HPDE6-E6E7 (cell line): ENCODE results near the gene CDK14.

Source experiments
- DNase-seq: peaks from one replicate; pipeline ENCODE4 v3.0.0; 2011; ENCODE audit warnings: missing footprints; ENCODE audit errors: extremely low spot score

The CDK14 gene

DNA sequence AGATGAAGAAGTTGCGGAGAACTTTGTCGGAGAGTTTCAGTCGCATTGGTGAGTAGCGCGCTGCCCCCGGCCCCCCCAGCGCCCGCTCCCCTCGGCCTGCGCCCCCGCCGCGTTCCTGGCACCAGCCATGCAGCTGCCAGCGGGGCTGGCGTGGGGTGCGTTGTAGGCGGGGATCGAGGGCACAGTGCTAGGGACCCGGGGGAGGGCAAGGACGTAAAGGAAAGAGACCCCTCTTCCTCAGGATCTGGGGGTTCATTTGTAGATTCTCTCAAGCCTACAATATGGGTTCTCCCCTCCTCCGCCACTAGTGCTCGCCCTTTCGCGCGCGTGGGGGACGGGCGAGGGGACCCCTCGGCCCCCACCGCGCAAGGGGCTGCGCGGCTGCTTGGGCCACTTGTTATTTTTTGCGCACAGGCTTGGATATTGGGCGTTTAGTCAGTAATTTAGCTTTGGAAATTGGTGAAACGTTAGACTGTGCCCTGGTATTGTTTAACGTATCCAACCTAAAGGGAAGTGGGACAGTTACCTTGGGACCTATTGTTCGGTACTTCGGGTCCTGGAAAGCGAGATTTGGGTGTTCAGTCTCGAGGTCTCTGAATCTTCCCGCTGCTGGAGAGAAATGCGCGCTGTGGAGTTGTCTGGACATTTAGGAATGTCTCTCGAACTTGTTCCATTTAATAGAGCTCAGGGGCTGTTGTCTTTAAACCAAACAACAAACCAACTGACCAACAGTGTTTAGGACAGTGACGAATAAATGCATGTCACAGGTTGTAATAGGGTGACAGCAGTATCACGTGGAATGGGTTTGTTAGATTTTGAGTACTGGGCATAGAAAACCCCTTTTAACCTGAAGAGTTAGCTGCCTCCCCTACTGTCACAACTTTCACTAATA, 796 bp downstream of the CDK14 start:
- peak; percentile 14 for DNase-seq

DNA sequence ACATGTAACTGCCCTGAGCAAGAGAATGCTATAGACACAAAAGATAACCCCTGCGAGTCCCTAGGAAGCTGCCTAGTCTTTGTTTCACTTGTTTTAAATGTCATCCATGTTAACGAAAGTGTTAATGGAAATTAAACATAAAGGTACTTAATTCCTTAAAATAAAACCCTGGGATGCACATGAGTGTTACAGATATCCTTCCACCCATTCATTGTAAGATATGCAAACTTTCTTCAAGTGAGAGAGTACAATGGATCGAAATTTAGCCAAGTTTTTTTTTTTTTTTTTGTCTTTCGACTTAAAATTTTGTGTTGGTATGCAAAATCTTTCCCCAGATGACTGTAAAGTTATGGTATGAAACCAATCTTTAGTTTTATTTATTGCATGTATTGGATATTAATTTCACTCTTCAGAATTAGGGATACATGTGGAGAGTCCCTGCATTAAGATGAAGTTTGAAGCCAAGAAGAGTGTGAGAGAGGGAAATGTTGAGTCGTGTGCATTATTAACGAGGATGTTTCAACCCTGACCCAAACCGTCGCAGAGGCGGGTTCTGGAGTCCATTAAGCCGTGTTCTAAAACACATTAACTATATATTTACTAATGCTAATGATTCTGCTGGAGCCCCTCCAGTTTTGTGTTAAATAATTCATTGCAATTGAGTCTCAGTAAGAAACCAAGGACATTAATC, 1.6 kb downstream of the CDK14 start:
- DNase-seq, result no peak

DNA sequence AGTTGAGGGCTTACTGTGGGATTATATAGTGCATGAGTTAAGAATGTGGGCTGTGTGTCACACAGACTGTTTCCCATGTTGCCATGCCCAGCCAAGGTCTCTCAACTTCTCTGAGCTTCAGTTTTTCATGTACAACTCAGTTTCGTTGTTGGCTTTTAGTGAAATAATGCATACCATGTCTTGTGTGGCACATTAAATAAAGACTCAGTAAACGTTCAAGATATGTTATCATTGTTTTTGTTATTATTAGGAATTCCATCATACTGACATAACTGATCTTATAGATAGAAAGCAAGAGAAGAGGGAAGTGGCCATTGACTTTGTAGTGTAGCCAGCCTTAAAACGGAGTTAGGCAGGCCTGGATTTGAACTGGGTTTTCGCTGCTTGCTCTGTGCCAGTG, 2.9 kb downstream of the CDK14 start:
- DNase-seq, result no peak

DNA sequence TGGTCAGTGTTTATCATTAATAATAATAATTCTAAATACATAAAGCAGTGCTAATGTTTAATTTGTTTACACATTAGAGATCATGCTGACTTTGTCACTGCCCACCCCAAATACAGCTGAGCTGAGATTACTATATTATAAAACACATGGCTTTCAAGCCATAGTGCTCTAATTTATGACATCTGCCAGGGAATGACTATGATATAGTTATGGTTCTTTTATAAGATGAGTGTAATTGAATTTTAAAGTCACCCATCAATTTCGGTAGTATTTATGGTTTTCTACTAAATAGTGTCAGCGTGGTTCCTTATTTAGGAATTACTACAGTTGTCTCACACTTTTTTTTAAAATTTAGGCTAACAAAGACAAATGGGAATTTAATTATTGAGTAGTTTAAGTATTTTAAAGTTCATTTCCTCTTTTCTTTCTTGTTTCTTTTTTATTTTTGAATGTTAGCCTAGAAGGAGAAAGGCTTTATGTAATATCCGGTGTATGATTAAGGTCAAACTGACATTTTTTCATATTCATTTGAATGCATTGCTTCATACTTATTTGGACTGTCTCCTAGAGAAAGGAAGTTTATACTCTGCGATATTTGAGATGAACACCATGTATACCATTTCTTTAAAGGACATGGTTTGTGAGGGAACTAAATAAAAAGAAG, 3.9 kb downstream of the CDK14 start:
- DNase-seq, result no peak

DNA sequence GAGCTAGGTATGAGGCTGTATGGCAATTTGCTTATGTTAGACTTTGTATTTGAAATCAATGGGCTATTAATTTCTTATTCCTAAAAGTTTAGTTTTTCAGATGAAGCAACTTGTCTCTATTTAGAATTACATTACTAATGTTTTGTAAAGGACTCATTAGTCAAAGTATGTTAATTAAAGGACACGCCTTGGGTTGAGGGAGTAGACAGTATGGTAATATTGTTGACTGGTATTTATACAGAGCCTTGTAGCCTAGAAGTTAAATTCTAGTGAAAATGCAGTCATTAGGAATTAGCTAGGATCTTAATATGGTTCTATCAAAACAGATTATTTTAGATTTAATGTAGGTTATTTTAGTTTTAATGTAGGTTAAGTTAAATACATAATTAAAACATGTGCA, 6.2 kb downstream of the CDK14 start:
- no peak for DNase-seq

- DNase-seq, result no peak
These were observed 7.2 kb downstream of the CDK14 start for GRCh38 chr7:90603346-90603745.

GRCh38 chr7:90604383-90604782, 8.3 kb downstream of the CDK14 start:
- DNase-seq, result no peak

DNA sequence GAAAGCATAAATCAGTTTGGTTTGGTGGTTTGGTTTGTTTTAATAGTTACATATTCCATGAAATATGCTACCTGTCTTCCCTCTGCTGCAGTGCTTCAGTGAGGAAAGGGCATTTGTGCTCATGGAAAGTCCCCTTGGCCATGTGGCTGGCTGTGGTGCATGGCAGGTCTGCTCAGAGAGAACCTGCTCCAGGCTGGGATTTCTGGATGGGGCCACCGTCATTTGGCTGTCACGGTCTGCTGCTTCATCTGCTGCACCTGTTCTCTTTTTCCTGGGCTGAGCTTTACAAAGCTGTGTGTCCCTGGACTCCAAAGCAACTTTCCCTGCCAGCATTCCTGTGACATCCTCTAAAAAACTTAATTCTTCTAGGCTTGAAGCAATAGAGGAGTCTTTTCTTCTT, 8.9 kb downstream of the CDK14 start:
- no peak for DNase-seq

DNA sequence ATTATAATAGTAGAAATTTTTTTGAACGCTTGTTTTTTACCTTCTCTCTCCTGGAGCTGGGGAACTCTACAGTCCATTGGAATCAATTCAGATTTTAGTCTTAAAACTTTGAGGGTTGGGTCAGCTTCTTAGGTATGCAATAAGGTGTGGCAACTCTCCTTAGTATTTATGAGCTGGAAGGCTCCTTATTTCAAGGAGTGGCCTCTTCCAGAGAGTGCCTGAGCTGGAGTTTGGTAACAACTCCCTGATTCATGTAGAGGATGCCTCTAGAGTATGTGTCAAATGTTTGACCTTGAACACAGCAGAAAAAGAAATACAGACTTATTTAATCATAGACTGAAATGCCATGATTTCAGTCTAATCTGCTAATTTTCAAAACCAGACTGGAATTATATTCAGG, 11.1 kb downstream of the CDK14 start:
- no peak for DNase-seq

DNA sequence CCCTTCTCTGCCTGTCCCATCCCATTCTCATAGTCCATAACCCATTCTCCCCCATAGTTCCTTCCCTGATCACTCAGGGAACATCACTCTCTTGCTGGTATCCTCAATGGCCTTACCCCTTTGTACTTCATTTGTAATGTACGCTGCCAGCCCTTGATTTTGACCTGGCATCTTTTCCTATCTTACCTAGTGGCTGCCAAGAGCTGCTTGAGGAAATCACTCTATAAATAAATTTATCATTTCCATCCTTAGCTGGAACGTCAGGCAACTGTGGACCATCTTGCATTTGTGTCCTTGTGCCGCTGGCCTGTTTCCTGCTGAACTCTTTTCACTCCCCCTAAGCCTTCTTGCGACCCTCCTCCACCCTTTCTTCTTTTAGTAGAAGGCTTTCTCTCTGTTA, 14.0 kb downstream of the CDK14 start:
- DNase-seq, result no peak

DNA sequence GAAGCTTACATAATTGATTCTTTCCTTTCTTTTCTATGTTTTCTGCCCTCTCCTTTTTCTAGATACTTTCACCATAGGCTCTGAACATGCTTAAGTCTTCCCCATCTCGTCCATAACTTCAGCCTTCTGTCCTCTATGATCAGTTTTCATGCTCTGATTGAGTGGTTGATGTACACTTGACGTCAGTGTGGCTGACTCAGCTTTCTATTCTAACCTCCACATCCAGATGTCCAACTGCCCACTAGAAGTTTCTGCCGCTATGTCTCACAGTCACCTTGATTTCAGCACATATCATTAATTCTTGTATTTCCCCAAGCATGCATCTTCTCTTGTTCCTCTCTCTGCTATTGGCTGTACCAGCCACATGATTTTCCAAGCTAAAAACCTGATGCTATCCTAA, 15.0 kb downstream of the CDK14 start:
- DNase-seq, result no peak

DNA sequence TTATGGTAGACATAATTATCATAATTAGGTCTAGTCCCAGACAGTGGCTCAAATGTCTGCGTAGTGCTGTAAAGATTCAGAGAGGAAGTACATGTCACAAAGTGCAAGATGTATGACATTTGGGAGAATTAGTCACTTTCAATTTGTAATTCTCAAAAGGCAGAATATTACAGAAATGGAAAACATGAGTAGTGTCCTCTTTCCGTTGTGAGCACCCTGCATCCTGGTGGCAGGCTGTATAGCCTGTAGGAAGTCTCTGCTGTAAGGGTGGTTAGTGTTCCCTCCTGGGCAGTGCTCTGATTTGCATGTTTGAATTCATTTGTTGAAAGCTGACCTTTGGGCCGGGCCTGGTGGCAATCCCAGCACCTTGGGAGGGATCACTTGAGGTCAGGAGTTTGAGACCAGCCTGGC, 17.0 kb downstream of the CDK14 start:
- DNase-seq, result no peak

DNA sequence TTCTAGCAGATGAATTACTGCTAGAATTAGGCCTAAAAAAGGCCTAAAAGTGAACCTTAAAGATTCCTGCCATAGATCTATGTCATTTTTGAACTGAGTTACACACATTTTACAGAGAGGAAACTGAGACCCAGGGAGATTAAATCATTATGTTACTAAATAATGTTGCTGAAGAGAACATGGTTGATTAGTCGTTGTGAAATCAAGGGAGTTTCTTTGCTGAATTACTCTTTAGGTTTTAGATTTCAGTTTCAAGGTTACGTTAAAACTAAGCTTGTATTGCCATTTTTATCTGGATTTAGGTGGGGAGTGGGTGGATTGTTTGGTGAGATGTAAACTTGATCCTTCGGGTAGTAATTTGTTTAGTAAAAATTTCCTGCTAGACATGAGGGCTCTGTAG, 21.3 kb downstream of the CDK14 start:
- no peak for DNase-seq

- DNase-seq, result no peak
These were observed 22.8 kb downstream of the CDK14 start for GRCh38 chr7:90618876-90619275.

GRCh38 chr7:90621125-90621746, 25.1 kb downstream of the CDK14 start:
- DNase-seq, result no peak

GRCh38 chr7:90621747-90622140, 25.6 kb downstream of the CDK14 start:
- DNase-seq, result no peak

DNA sequence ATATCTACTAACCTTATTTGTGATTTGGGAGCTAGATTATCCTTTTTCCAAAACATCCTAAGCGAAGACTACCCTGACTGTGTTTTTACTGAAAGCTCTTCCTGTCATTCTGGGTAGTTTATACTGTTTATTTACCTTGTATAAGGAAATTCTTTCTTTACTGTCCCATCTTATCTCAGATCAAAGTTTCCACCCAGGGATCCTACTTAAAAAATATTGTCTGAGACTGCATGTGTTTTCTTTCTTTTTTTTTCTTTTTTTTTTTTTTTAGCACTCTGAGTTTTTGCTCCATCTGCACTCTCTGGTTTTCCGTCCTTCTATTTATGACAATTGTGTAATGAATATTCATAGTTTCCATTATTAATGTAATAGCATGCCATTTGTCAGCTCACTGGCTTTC, 26.5 kb downstream of the CDK14 start:
- no peak for DNase-seq

DNA sequence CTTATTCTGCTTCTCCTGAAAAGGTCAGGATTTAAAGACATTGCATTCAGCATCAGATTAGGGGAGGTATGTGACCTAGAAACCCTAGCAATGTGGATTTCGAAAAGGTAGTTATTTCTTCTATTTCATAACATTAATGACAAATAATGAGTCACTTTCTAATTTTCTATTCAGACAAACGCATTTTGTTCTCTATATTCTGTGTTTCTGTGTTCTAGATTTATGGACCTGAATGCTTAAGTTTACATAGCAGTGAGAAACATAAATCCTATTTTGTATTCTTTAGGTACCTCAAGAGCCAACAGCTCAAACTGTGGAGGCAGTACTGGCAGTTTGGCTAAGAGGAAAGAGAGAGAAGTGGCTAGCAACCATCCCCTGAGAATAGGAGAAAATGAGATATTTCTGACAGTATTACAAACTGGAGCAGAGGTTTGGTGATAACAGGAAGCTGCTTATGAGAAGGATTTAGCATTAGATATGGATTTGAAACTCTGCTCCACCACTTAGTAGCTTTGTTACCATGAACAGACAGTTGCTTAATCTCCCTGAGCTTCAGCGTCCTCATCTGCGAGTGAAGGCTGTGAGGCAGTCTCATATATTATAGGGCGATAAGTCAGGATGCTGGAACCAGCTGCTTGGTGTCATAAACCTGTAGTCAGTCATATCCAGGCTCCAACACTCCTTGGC, 28.2 kb downstream of the CDK14 start:
- DNase-seq, result peak; percentile 40

DNA sequence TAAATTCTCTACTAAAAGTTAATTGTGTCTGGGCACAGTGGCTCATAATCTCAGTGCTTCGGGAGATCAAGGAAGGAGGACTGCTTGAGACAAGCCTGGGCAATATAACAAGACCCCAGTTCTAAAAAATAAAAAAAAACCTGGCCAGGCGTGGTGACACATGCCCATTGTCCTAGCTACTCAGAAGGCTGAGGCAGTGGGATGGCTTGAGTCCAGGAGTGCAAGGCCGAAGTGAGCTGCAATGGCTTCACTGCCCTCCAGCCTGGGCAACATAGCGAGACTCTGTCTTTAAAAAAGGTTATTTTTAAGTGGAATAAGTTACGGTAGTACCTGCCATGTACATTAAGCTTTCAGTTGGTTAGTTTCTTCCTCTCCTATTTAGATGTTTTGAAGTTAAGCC, 28.9 kb downstream of the CDK14 start:
- DNase-seq, result no peak

- DNase-seq, result no peak
These were observed 29.4 kb downstream of the CDK14 start for GRCh38 chr7:90625562-90625961.

DNA sequence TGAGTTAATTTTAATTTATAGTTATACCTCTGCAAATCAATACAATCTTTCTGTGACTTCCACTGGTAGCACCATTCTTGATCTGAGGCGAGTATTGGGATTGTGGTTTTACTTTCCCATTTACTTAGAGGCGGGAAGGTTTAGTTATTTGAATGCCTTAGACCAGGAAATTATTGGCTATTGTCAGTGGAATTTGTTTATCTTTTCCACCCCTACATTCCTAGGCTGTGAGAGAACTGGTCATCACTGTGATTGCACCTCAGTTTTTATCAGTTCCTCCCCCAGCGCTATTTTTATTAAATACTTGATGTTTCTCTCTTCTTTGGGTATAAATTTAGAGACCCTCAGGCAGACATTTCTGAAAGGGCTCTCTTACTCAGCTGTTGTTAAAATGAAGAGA, 29.9 kb downstream of the CDK14 start:
- DNase-seq, result no peak
